LNCaP clone FGC (cell line): ENCODE data around the gene MEX3A.

Experiments used
- DNase-seq: peaks from one replicate; pipeline ENCODE4 v3.0.0-alpha.2; 2011; ENCODE audit warnings: low read depth
- H3K4me3 ChIP-seq: 2 replicates; pipeline ENCODE4 v1.5.1; 2011; ENCODE audit warnings: mild to moderate bottlenecking, low read depth, low read length, control low read depth
- CTCF ChIP-seq: IDR thresholded peaks from 2 replicates; pipeline ENCODE4 v1.5.1; 2012; ENCODE audit warnings: mild to moderate bottlenecking; ENCODE audit not compliant: control insufficient read depth, insufficient read depth; ENCODE audit errors: extremely low read depth

Gene MEX3A

GRCh38 chr1:156098784-156099183, 16.5 kb upstream of the MEX3A start:
- no peak for DNase-seq
- no peak overlapping the region for H3K4me3 ChIP-seq
- no peak for TF ChIP-seq CTCF

DNA sequence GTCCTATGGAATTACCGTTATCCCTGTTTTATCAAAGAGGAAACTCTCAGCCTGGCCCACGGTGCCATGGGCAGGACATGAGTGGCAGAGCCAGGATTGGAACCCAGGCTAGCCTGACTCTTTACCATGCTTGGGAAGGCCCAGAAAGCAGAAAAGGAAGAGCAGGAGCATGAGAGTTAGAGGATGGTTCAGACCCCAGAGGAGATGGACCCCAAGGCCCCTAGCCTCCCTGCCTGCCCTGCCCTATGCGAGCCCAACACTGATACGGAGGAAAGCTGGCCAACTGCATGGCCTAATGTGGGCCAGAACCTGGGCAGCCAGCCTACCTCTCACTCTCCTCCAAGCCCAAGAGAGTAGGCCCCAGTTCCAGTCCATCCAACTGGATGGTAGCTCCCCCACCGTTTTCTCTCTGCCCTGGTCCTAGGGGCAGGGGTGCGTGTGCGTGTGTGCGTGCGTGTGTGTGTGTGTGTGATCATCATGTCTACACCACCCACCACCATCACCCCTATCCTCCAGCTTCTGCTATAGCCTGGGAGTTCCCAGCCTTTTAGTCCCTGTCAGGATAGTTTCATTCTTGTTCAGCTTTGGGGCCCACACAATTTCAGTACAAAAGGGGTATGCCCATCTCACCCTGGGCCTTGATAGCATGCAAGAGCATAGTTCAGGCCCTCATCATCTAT, 15.4 kb upstream of the MEX3A start:
- TF ChIP-seq CTCF, result no peak
- DNase-seq, result no peak
- no peak overlapping the region for H3K4me3 ChIP-seq

GRCh38 chr1:156096640-156097391, 14.6 kb upstream of the MEX3A start:
- DNase-seq, result no peak

GRCh38 chr1:156095906-156096508, 13.7 kb upstream of the MEX3A start:
- TF ChIP-seq CTCF, result no peak
- no peak for DNase-seq
- H3K4me3 ChIP-seq, result no peak overlapping the region

More at GRCh38 chr1:156096640-156097391, 14.6 kb upstream of the MEX3A start:
- no peak overlapping the region for H3K4me3 ChIP-seq
- peak; percentile 94 for TF ChIP-seq CTCF

DNA sequence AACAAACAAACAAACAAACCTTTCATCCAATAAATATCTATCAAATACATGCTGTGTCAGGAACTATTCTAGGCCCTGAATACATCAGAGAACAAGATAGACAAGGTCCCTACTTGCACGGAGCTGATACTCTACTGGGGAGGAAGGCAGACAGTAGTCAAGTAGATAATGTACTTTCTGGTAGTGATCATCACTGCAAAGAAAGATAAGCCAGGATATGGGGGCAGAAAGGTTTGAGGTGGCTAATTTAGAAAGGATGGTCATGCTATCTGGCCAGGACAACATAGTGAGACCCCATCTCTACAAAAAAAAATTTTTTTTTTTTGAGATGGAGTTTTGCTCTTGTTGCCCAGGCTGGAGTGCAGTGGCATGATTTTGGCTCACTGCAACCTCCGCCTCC, 9.3 kb upstream of the MEX3A start:
- DNase-seq, result no peak
- H3K4me3 ChIP-seq, result no peak overlapping the region
- TF ChIP-seq CTCF, result no peak

GRCh38 chr1:156090840-156091188, 8.5 kb upstream of the MEX3A start:
- H3K4me3 ChIP-seq, result no peak overlapping the region
- peak; percentile 71 for TF ChIP-seq CTCF
- DNase-seq, result peak; percentile 55
